ENCODE results near the gene HSD17B13.

HSD17B13 gene

GRCh38 chr4:87266986-87267385 is 55.7 kb downstream of the HSD17B13 start:
- no peak for DNase-seq (ENCODE audit: low spot score)

- DNase-seq (ENCODE audit: low spot score) = no peak
Observed at GRCh38 chr4:87262886-87263285, 59.8 kb downstream of the HSD17B13 start.

GRCh38 chr4:87260477-87260876 is 62.2 kb downstream of the HSD17B13 start:
- DNase-seq (ENCODE audit: low spot score) = no peak

DNA sequence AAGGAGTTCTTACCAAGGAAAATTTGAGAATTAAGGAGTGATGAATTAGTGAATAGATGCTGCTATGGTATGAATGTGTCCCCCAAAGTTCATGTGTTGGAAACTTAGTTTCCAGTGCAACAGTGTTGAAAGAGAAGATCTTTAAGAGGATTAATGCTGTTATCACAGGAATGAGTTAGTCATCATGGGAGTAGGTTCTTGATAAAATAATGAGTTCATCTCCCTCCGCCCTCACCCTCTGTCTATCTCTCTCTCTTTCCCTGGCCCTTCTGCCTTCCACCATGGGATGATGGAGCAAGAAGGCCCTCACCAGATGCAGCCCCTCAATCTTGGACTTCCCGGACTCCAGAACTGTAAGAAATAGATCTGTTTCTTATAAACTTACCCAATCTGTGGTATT is 64.0 kb downstream of the HSD17B13 start:
- no peak for DNase-seq (ENCODE audit: low spot score)

GRCh38 chr4:87257523-87257922 is 65.2 kb downstream of the HSD17B13 start:
- DNase-seq (ENCODE audit: low spot score) = no peak

DNA sequence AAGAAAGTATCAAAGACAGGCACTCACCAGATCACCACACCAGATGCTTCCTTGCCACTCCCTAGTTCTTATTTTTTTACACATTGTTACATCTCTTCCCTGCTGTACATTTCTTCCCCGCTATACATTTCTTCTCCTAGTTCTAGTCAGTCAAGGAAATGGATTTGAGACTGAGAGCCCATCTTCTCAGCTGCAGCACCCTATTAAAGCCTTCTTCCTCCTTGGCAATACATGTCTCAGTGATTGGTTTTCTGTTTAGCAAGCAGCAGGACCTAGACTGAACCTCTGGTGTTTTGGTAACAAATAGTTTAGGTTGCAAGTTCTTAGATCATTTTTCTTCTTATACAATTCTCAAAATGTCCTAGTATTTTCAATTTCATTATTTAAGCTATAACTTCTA is 66.9 kb downstream of the HSD17B13 start:
- no peak for DNase-seq (ENCODE audit: low spot score)
